HG02870 (cell line): Measurements from ENCODE around the gene TRUB1.

ENCODE experiments used
- ATAC-seq: cut with Tn5 transposase; IDR thresholded peaks from one replicate; pipeline ENCODE4 v1.9.1; 2021; ENCODE audit warnings: mild to moderate bottlenecking, moderate library complexity; ENCODE audit not compliant: unreplicated experiment

The TRUB1 gene

DNA sequence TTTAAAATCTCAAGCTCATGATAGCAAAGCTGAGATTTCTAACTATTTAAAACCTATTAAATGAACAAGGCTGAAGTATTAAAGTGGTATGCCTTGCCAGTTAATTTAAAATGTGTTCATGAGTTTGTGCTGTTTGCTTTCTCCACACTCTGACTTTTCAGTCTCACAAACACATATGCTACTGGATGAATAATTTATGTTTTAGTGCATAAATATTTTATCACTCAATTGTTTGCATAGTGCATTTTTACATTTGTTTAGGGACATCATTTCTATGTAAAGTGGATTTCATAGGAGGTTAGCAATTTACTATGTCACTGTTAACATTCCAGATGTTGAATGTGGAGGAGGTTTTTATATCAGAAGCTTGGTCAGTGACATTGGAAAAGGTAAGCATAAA is 36.0 kb downstream of the TRUB1 start:
- ATAC-seq: no peak

- ATAC-seq: no peak
Observed at GRCh38 chr10:114974625-114975024, 36.6 kb downstream of the TRUB1 start.

GRCh38 chr10:114975091-114975490 is 37.1 kb downstream of the TRUB1 start:
- no peak for ATAC-seq

DNA sequence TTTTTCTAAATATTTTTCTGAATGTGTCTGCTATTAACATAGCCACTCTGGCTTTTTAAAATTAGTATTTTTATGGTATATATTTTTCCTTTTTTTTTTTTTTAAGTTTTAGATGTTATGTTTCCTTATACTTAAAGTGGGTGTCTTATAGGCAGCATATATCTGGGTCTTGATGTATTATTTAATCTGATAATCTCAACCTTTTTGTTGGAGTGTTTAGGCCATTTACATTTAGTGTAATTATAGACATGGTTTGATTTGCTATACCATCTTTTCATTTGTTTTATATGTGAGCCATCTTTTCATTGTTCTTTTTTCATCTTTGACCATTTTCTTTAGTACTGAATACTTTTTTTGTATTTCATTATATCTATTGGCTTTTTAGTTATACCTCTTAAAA is 45.0 kb downstream of the TRUB1 start:
- ATAC-seq: no peak

DNA sequence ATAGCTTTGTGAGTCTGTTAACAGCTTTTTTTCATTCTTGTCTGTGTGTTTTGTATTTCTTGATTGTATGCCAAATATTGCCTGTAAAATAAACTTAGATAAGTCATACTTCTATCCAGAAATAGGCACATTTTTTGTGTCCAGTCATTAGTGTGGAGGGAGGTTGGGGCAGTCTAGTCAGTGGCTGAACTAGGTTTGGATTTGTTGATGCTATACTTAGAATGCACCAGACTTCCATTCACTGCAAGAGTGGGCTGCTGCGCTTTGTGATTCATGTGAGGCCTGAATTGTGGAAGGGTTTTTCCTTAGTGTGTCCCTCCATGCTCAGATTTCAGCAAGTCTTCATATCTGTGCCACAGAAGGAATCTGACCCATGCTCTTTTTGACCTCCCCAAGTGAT is 50.0 kb downstream of the TRUB1 start:
- no peak for ATAC-seq

DNA sequence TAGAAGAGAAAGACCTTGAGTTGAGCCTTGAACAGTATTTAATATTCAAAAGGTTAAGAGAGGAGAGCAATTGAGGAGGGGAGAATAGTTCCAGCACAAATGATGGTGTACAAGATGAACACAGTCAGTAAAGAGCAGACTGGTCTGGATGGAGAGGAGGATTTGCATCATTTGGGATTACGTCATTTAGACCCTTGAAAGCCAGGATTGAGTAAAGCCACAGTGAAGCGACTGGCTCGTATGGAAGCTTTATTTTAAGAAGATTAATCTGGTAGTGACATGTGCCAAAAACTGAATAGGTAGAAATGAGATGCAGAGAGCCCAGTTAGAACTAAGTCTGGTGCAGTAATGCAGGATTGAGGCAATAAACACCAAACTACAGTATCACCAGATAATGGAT is 52.6 kb downstream of the TRUB1 start:
- ATAC-seq: no peak

GRCh38 chr10:114990991-114991390 is 53.0 kb downstream of the TRUB1 start:
- ATAC-seq: no peak

DNA sequence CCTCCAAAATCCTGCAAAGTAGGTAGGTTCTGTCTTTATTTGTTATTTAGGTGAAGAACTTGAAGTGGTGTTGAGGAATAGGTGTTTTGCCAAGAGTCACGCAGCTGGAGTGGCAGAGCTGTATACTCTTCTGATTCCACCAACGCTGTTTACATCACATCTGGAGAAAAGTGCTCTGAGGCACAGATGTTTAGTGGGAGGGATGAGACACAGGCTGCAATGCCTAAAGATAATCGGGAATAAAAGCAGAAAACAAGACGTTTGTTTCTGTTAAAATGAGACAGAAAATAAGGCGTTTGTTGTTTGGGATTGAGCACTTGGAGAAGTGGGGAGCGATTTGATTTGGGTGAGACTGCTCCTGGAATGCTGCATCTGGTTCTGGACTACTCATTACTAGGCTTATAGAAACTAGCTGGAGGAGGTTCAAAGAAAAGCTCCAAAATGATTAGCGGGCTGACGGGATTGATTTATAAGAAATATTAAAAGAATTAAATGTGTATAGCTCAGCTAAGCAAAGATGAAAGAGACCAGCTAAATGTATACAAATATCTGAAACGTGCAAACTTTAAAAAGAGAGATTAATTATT is 54.3 kb downstream of the TRUB1 start:
- ATAC-seq: no peak

- no peak for ATAC-seq
Observed at GRCh38 chr10:114995468-114996247, 57.7 kb downstream of the TRUB1 start.

DNA sequence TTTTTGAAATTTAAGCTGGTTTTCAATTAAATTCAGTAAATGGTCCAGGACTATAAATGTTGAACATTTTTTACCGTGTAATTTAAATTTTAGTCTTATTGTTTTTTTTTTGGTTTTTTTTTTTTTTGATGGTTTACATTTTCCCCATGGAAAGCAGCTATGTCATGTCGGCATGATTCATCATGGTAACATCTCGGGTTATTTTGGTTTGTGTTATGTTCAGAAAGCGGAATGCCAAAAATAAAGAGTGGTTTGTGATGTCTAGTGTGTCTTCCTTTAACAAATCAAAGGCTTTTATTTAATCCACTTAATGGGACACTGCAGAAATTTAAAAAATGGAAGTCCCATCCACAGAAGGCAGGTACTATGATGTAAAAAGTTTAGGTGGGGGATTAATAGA is 58.5 kb downstream of the TRUB1 start:
- no peak for ATAC-seq

GRCh38 chr10:114998993-114999392 is 61.0 kb downstream of the TRUB1 start:
- ATAC-seq: no peak

- peak; percentile 63 for ATAC-seq
Observed at GRCh38 chr10:115001506-115002381, 63.7 kb downstream of the TRUB1 start.

DNA sequence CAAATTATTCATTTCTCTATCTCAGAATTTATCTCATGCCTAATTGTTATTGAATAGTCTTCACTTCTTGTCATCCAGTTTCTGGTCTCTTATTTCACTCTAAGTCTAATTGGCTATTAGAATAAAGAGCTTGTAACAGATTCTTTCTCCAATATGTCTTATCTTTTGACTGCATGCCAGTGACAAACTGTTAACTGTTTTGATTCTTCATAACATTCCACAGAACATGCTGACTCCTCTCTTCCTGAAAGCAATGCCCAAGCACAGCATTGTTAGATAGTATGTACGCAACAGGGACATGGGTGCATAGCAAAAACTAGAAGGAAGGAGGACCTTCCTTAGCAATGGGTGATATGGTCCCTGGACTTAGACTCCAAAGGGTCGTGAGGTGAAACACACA is 65.4 kb downstream of the TRUB1 start:
- no peak for ATAC-seq

- ATAC-seq: no peak
Observed at GRCh38 chr10:115004236-115004862, 66.4 kb downstream of the TRUB1 start.

DNA sequence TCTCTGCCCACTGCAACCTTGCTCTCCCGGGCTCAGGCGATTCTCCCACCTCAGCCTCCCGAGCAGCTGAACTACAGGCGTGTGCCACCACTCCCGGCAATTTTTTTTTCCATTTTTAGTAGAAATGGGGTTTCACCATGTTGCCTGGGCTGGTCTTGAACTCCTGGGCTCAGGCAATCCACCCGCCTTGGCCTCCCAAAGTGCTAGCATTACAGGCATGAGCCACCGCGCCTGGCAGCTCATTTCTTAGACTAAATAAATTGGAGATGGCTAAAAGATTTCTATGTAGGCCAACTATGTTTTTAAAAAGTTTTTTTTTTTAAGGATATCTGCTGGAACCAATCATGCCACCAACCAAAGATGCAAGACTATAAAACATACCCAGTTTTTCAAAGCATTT is 67.8 kb downstream of the TRUB1 start:
- no peak for ATAC-seq

DNA sequence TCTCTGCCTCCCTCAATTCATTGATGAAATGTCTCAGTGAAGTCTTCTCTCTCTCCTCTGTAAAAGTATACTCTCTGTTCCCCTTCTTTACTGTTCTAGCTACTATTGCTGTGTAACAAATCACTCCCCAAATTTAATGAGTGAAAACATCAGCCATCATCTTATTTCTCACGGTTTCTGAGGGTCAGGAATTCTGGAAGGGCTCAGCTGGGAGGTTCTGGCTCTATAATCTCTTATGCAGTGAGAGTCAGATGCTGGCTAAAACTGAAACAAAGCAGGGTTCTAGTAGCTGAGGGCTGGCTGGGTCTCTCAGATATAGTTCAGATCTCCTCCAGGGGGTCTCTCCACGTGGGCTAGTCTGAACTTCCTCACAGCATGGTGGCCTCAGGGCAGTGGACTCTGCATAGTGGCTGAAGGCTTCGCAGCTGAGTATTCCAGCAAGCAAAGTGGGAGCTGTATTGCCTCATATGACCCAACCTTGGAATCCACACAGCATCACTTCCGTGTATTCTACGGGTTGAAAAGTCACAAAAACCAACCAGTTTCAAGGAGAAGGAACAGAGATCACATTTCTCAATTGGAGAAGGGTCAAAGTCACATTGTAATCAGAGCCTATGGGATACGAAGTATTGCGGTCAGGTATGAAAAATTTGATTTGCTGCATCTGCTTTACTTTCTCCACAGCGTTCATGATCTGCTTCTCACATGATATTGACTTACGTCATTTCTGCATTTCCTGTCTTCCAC is 80.4 kb downstream of the TRUB1 start:
- ATAC-seq: no peak

DNA sequence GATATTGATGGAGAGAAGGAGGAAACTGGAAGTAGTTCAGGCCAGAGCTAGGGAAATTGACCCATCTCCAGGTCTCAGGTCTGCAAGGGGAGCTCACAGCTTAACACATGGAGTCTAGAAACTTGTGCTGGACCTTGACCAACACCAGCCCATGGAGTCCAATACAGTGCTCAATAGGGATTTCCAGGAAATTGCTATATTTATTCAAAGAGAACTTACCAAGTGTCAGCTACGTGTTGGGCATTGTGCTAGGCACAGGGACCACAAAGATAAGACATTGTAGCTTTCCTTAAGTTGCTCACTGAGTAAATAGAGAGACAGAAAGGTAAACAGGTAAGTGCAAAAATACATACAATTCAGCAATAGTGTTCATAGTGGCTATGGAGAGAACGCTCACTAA is 82.5 kb downstream of the TRUB1 start:
- no peak for ATAC-seq

DNA sequence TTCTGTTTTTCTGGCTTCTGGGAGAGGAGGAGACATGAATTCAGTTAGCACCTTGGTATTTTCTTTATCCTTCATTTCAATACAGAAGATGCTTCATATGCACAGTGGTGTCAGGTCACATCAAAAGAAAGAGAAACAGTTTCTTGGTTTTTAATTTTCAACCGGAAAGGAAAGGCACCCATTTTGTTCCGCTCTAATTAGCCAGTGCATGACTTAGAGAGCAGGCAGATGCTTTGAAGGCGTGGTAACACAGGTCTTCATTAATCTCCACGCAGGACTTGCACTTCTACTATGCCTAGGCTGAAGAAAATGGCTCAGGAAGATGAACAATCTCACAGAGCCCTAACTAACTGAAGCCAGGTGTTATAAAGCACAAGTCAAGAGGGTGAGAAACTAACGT is 84.7 kb downstream of the TRUB1 start:
- no peak for ATAC-seq

DNA sequence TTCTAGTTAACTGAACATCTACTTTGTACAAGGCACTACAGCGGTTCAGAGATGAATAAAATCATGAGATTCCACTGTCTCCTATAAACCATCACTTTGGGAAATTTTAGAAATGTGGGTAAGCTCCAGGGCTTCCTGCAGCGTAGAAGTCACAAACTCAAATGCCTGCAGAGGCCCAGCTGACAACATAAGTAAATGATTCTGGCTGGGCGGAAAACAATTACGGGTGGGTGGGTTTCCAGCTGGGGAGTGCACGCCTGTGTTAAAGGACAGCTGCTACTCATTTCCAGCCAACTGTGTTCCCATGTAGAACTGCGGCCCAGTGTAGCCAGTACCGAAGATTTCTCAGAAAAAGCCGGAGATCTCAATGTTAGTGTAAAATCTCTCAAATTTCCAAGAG is 85.7 kb downstream of the TRUB1 start:
- ATAC-seq: no peak

DNA sequence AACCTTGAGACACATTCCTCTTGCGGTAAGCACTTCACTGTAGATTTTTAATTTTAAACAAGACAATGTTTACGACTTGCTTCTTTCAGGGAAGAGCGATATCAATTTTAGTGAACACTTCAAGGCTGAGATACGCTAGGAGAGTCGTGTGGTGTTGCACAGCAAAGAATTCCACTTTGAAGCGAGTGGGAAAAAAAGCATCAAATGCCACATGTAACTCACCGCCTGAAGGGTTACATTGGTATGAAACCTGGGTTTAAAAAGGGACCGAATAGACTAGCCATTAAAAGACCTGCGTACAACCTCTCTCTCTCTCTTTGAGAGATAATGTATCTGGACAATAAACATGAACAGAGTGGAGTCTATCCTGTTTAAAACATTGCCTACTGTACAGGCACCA is 86.4 kb downstream of the TRUB1 start:
- ATAC-seq: no peak
